Islet of Langerhans (tissue), 1 donor: Measurements from ENCODE around the gene EXOC3L4.

Source experiments
- FAIRE-seq: peaks from one replicate; lab custom pipeline; 2011; peaks lifted over from hg19 to GRCh38; lab: Jason Lieb, UNC

The EXOC3L4 gene

DNA sequence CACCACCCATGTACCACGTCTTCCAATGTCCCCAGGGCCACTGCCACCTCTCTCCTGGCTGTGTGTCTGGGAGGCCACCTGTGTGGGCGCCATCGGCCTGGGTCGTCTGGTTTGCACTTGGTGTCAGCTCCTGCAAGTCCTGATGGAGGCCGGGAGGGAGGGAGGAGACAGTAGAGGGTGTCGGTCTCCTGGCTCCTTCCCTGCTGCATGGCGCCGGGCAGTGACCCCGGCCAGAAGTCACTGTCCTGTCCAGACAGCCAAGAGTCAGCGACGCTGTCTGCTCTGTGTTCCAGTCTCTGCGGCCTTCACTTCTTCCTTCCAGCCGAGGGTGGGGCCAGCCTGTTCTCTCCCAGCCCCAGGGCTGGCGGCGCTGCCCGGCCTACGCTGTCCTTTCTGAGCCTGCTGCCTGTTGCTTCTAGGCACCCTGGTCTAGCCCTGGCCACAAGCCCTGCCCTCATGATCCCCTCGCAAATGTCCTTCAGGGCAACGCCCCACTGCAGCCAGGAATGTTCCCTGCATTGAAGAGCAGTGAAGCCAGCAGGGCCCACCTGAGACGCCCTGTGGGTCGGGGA is 23.5 kb upstream of the EXOC3L4 start:
- FAIRE-seq = no peak

- FAIRE-seq = no peak
Measured at GRCh38 chr14:103071544-103072251, 22.8 kb upstream of the EXOC3L4 start.

DNA sequence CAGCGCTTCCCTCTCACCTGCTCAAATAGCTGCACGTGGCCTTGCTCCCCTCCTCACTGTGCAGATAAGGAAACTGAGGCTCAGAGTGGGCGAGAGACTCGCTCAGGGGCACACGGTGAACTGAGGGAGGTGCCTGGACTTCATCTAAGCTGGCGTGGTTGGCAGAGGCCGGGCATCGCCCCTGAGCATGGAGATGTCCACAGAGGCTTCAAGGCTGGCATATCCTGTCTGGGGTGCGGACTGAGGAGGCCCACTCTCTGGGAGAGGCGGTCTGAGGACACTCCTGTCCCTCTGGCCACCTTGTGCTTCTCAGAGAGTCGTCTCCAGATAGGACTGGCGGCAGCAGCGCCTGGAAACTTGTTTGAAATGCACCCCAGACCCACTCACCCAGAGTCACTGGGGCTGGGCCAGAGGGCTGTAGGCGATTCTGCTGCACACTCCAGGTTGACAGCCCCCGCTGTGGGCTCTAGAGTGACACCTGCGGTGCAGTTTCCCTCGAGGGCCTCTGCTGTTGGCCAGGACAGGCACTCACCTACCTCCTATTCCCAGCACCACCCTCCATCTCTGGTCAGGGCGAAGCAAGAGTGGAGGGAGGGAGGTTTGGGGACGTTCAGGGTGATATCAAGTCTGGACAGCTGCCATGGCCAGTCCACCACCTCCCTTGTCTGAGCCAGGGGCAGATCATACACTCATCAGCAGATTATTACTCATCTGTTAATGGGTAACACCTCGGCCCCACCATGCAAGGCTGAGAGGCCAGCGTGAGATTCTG is 21.7 kb upstream of the EXOC3L4 start:
- no peak for FAIRE-seq

DNA sequence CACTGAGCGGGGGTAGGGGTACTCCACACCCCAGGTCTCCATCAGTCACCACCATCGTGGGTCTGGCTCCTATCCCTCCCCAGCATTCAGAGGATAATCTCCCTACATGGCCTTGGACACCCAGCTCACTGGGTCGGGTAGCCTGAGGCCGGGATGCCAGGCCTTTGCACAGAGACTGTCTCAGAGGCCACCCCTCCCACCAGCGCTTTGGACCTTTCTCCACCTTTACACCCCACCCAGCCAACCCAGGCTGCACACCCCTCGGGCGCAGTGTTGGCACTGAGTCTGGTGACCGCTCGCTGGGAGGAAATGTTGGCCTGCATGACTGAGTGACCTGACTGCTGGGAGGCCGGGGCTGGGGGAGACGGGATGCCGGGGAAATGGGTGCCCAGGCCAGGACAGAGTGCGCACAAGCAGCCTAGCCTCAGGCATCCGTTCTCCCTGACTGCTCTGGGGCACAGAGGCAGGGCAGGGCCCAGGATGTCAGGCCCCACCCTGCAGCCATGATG is 21.1 kb upstream of the EXOC3L4 start:
- no peak for FAIRE-seq

- no peak for FAIRE-seq
Measured at GRCh38 chr14:103073876-103074728, 20.4 kb upstream of the EXOC3L4 start.

DNA sequence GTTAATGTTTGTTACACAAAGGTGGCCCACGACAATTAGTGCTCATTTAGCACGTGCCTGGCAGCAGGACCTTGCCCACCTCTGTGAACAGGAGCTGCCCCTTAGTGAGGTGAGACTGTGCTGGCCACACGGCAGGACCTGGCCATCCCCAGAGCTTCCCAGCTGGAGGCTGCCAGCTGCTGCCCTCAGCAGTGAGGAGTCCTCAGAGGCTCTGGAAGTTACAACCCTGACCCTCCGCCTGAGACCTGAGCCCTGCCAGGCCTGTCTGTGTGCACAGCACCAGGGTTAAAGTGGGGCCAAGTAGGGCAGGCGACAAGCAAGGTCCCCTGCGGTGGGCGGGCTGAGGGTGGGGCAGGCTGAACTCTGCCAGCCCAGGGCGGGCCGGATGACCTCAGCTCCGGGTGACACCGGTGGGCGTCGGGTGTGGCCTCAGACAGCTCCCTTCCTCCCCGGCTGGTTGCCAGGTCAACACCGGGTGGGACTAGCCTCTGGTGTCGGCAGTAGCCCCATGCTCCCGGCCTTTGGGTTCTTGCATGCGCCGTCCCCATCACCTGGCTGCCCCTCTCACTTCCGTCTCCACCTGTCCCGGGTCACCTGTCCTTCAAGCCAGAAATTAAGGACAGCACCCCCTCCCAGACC is 19.7 kb upstream of the EXOC3L4 start:
- no peak for FAIRE-seq

GRCh38 chr14:103078420-103078749 is 16.1 kb upstream of the EXOC3L4 start:
- no peak for FAIRE-seq

GRCh38 chr14:103078860-103079587 is 15.5 kb upstream of the EXOC3L4 start:
- FAIRE-seq = no peak

DNA sequence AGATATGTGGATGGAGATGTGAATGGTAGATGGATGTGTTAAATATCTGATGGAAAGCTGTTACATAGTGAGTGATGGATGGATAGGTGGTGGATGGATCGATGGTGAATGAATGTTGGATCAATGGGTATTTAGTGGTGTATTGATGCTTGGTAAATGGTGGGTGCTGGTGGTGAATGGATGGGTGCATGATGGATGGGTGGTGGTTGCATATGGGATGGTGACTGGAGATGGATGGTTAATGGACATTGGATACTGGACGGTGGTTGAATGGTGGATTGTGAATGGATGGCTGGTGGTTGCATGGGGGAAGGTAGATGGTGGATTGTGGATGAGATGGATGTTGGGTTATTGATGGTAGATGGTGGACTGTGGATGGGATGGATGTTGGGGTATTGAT is 12.6 kb upstream of the EXOC3L4 start:
- FAIRE-seq = no peak

GRCh38 chr14:103084021-103084919 is 10.3 kb upstream of the EXOC3L4 start, which contains the start of gene LBHD2:
LBHD2 (plus strand) TSS chr14:103084210; CDS start chr14:103086013, 1,803 bp downstream.
- no peak for FAIRE-seq

GRCh38 chr14:103085106-103086091 is 9.1 kb upstream of the EXOC3L4 start:
- FAIRE-seq = no peak

DNA sequence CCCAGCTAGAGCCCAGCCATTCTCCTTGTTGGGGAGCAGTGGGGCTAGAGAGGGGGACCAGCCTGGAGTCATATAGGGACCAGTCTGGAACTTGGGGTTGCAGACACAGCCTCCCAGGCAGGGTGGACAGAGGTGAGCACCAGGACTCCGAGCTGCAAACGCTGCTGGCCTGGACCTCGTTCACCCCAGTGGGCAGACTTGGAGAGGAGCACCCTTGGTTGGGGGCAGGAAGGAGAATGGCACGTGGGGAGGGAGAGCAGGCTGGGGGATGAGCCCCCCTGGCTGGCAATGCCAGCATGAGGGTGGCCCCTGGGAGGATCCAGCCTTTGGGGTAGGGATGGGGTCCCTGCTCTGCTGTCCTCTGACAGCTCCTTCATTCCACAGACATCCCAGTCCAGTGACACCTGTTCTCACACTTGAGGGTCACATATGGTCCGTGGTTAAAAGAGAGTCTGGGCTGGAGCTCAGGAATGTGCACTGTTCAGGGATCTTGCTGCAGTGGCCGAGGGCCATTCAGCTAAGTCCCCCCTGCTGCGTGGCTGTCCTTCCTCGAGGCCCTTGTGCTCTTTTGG is 7.7 kb upstream of the EXOC3L4 start:
- FAIRE-seq = no peak

DNA sequence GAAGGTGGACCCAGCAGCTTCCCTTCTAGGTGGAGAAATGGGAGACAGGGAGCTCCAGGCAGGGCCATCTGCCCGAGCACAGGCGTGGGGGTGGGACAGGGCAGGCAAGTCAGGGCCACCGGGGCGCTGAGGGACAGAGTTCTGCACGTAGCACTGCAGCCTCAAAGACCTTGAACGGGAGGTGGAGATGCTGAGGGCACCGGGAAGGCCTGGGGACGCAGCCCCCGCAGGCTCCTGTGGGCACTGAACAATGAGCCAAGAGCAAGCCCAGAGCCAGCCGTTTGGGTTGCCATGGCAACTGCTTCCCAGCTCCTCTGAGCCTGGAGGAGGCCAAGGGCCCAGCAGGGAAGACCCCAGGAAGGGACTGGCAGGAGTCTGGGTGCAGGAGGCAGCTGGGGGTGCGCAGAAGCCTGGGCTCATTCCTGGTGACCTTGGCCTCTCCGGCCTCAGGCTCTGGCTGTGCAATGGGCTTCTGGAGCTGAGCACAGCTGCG is 7.1 kb upstream of the EXOC3L4 start:
- no peak for FAIRE-seq

GRCh38 chr14:103088921-103089320 is 5.6 kb upstream of the EXOC3L4 start:
- FAIRE-seq = no peak

DNA sequence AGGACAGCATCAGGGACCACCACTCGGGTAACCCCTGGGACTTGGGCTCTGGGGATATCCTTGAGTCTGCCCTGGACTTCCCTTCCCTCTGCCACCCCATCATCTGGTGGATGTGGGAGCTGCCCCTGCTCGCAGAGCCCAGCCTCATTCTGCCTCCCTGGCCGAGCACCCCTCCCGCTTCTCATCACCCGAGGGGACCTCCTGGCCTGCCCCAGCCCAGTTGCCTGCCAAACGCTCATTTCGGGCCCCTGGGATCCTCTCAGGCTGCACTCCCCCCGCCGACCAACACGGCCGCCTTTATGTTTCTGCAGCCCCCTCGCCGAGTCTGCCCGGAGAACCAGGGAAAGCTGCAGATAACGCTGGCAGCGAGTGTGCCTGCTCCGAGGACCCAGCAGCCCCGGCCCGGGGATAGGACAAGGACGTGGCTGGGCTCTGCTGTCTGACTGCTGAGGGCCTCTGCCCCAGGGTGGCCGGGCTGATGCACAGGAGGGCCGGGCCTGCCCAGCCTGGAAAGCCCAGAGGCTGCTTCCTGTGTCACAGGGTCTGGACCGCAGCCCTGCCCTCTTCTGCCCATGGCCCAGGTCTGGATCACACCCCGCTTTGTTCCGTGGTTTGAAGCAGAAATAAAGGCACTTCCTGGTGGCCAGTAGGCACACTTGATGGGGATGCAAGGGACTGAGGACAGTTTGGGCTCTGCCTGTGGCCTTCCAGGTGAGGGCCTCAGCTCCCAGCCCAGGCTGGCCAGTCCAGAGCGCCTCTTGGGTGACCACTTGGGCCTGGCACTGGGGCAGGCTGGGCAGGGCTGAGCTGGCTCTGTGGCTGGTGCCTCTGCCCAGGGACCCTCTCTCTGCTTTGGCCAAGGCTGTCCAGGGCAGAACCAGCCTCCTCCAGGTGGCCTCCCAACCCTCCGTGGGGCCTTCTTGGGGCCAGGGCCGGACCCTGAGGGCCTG is 4.9 kb upstream of the EXOC3L4 start:
- FAIRE-seq = no peak

DNA sequence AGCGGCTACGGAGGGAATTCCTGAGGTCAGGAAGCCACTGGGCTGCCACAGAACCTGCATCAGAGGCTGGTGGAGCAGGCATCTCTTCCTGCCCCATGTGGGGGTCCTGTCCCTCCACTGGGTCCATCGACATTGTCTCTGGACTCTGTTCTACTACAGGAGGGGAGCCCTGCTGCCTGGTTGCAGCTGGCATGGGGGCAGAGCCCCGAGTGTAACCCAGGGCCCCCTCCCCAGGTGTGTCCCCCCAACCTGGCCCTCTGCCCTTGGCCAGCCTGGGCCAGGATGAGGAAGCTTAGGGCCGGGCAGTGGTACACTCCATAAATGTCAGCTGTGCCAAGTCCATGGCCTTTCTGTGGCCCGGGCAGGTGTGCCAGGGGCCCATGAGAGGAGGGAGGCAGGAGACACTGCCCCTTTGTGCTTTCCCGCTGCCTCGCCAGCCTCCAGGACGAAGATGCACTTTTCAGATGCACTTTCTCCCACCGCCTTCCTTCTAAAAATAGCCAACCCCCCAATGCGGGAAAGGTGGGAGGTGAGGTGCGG is 4.0 kb upstream of the EXOC3L4 start:
- FAIRE-seq = no peak
